ENCODE results near the gene ITGB1BP1.
A peak's percentile ranks its signal among the peaks of the same experiment; 100 is the strongest.
"Not testable (repeated sequence)": the region's sequence is repeated elsewhere in the genome, so short reads cannot be mapped to it uniquely, and the experiment has no call there.

Gene ITGB1BP1

GRCh38 chr2:9398881-9399780, 24.2 kb downstream of the ITGB1BP1 start:
- ChIA-PET CTCF (no interaction called here), POLR2A (no interaction called here)
- no peak for TF ChIP-seq TARDBP (IDR thresholded peaks at IDR 0.05)
- no peak for TF ChIP-seq SP1 (IDR thresholded peaks at IDR 0.05)
- TF ChIP-seq ARNT (IDR thresholded peaks at IDR 0.05) = no peak
- no peak for TF ChIP-seq ELF4 (IDR thresholded peaks at IDR 0.05)
- TF ChIP-seq FOXA1 (IDR thresholded peaks at IDR 0.05) = no peak
- TF ChIP-seq NFRKB (IDR thresholded peaks at IDR 0.05) = no peak
- TF ChIP-seq LEF1 (IDR thresholded peaks at IDR 0.05; ENCODE audit: borderline replicate concordance) = no peak
- TF ChIP-seq FOXM1 (IDR thresholded peaks at IDR 0.05; ENCODE audit: borderline replicate concordance) = no peak
- no peak for TF ChIP-seq CTBP1 (IDR thresholded peaks at IDR 0.05; ENCODE audit: borderline replicate concordance)
- no peak for TF ChIP-seq L3MBTL2 (conservative IDR thresholded peaks at IDR 0.05)
- DNase-seq (ENCODE audit: extremely low spot score) = no peak

DNA sequence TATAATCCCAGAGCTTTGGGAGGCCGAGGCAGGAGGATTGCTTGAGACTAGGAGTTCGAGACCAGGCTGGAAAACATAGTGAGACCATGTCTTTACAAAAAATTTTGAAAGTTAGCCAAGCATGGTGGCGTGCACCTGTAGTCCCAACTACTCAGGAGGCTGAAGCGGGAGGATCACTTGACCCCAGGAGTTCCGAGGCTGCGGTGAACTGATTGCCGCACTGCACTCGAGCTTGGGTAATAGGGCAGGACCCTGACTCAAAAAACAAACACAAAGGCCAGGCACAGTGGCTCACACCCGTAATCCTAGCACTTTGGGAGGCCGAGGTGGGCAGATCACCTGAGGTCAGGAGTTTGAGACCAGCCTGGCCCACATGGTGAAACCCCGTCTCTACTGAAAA, 25.1 kb downstream of the ITGB1BP1 start:
- CTCF ChIA-PET; DNase-seq (ENCODE audit: extremely low spot score); POLR2A ChIA-PET: not testable (repeated sequence)

DNA sequence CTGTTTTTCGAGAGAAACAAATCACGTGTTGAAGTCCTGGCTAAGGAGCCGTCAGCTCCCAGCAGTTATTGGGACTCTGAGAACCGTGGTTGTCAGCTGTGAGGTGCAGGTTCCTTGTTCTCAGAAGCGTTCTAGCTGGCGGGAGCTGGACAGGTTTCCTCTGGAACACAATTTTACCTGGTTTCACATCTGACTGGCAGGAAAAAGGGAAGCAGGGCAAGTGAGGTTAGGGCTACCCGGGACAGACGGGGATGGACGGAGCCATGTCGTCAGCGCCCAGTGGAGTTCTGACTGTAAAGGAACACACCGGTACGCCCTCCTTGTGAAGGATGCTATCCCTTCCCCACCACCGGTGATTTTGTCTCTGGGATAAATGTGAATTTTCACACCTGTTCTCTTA, 26.1 kb downstream of the ITGB1BP1 start:
- no peak for TF ChIP-seq NFRKB (IDR thresholded peaks at IDR 0.05)
- TF ChIP-seq CTBP1 (IDR thresholded peaks at IDR 0.05; ENCODE audit: borderline replicate concordance) = no peak
- no peak for TF ChIP-seq SP1 (IDR thresholded peaks at IDR 0.05)
- TF ChIP-seq TARDBP (IDR thresholded peaks at IDR 0.05) = no peak
- no peak for TF ChIP-seq FOXA1 (IDR thresholded peaks at IDR 0.05)
- TF ChIP-seq SUZ12 (IDR thresholded peaks at IDR 0.05) = no peak
- no peak for TF ChIP-seq ELF4 (IDR thresholded peaks at IDR 0.05)
- no peak for TF ChIP-seq BHLHE40 (IDR thresholded peaks at IDR 0.05; ENCODE audit: borderline replicate concordance)
- TF ChIP-seq, protein P1, sequence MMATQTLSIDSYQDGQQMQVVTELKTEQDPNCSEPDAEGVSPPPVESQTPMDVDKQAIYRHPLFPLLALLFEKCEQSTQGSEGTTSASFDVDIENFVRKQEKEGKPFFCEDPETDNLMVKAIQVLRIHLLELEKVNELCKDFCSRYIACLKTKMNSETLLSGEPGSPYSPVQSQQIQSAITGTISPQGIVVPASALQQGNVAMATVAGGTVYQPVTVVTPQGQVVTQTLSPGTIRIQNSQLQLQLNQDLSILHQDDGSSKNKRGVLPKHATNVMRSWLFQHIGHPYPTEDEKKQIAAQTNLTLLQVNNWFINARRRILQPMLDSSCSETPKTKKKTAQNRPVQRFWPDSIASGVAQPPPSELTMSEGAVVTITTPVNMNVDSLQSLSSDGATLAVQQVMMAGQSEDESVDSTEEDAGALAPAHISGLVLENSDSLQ (IDR thresholded peaks at IDR 0.05) = no peak
- TF ChIP-seq ARNT (IDR thresholded peaks at IDR 0.05) = no peak
- TF ChIP-seq ZNF384 (IDR thresholded peaks at IDR 0.05) = no peak
- no peak for TF ChIP-seq L3MBTL2 (conservative IDR thresholded peaks at IDR 0.05)
- no peak for TF ChIP-seq FOXK2 (IDR thresholded peaks at IDR 0.05)
- TF ChIP-seq LEF1 (IDR thresholded peaks at IDR 0.05; ENCODE audit: borderline replicate concordance) = no peak
- ChIA-PET CTCF (no interaction called here), POLR2A (no interaction called here)
- no peak for DNase-seq (ENCODE audit: extremely low spot score)

- ChIA-PET POLR2A (no interaction called here), CTCF (no interaction called here)
- DNase-seq (ENCODE audit: extremely low spot score) = no peak
- TF ChIP-seq SP1 (IDR thresholded peaks at IDR 0.05) (no peak), FOXA1 (IDR thresholded peaks at IDR 0.05) (no peak), ZNF384 (IDR thresholded peaks at IDR 0.05) (no peak), LEF1 (IDR thresholded peaks at IDR 0.05; ENCODE audit: borderline replicate concordance) (no peak), BHLHE40 (IDR thresholded peaks at IDR 0.05; ENCODE audit: borderline replicate concordance) (no peak), FOXK2 (IDR thresholded peaks at IDR 0.05) (no peak), L3MBTL2 (conservative IDR thresholded peaks at IDR 0.05) (no peak), FOXM1 (IDR thresholded peaks at IDR 0.05; ENCODE audit: borderline replicate concordance) (no peak), HDGF (IDR thresholded peaks at IDR 0.05; ENCODE audit: borderline replicate concordance) (no peak), SUZ12 (IDR thresholded peaks at IDR 0.05) (no peak), TARDBP (IDR thresholded peaks at IDR 0.05) (no peak), ELF4 (IDR thresholded peaks at IDR 0.05) (no peak), CTBP1 (IDR thresholded peaks at IDR 0.05; ENCODE audit: borderline replicate concordance) (no peak), NFRKB (IDR thresholded peaks at IDR 0.05) (no peak)
Observed at GRCh38 chr2:9394816-9395215, 28.5 kb downstream of the ITGB1BP1 start.

- CTCF ChIA-PET = interaction anchor here (0.6 kb wide), 1 partner anchor 674 kb away, joined by 7 read pairs; no protein-coding TSS in a partner anchor
- DNase-seq (ENCODE audit: extremely low spot score) = peak; percentile 42
- POLR2A ChIA-PET = no interaction called here
- TF ChIP-seq LEF1 (IDR thresholded peaks at IDR 0.05; ENCODE audit: borderline replicate concordance) (no peak), ZNF384 (IDR thresholded peaks at IDR 0.05) (no peak), FOXK2 (IDR thresholded peaks at IDR 0.05) (no peak), NFRKB (IDR thresholded peaks at IDR 0.05) (no peak), HDGF (IDR thresholded peaks at IDR 0.05; ENCODE audit: borderline replicate concordance) (no peak), BHLHE40 (IDR thresholded peaks at IDR 0.05; ENCODE audit: borderline replicate concordance) (no peak), FOXM1 (IDR thresholded peaks at IDR 0.05; ENCODE audit: borderline replicate concordance) (no peak), SP1 (IDR thresholded peaks at IDR 0.05) (no peak), TARDBP (IDR thresholded peaks at IDR 0.05) (no peak), CTBP1 (IDR thresholded peaks at IDR 0.05; ENCODE audit: borderline replicate concordance) (no peak), ARNT (IDR thresholded peaks at IDR 0.05) (no peak)
- TF ChIP-seq, protein P1 (IDR thresholded peaks at IDR 0.05) = no peak
Observed at GRCh38 chr2:9392898-9393765, 30.2 kb downstream of the ITGB1BP1 start.

All from HEK293T (cell line).